ENCODE results near the gene PSMC5. TPM values are rescaled to one million over a fixed set of nuclear protein-coding genes. Genes with fewer than 3 reads are reported as not detected.
"Not testable (repeated sequence)": the region's sequence is repeated elsewhere in the genome, so short reads cannot be mapped to it uniquely, and the experiment has no call there.

The PSMC5 gene
- polyA plus RNA-seq, 2 donors = 137 to 156 TPM

DNA sequence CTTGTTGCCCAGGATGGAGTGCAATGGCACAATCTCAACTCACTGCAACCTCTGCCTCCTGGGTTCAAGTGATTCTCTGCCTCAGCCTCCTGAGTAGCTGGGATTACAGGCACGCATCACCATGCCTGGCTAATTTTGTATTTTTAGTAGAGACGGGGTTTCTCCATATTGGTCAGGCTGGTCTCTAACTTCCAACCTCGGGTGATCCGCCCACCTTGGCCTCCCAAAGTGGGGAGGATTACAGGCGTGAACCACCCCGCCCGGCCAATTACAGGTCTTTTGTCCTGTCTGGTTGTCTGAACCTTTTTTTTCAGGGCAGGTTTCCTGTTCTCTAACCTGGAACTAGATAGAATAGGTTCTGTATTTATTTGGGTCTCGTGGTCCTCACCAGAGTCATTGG is 29.2 kb downstream of the PSMC5 start:
- 85 to 91% methylated on average over 8 of the region's 8 CpGs for WGBS, 2 donors
- H3K9me3 ChIP-seq (ENCODE audit: control insufficient read depth in 2 of 2, insufficient read depth in 1 of 2, low read depth in 1 of 2, low read length in 1 of 2); H3K27me3 ChIP-seq (ENCODE audit: control insufficient read depth in 1 of 2, insufficient read depth in 2 of 2, low read length in 2 of 2); H3K27ac ChIP-seq (ENCODE audit: low read depth in 2 of 2, low read length in 1 of 2); H3K36me3 ChIP-seq (ENCODE audit: control insufficient read depth in 2 of 2, insufficient read depth in 2 of 2, low read length in 1 of 2); H3K4me3 ChIP-seq (ENCODE audit: low read depth in 1 of 2, low read length in 2 of 2); H3K4me1 ChIP-seq (ENCODE audit: control insufficient read depth in 2 of 2, insufficient read depth in 2 of 2, low read length in 1 of 2): not testable (repeated sequence)

DNA sequence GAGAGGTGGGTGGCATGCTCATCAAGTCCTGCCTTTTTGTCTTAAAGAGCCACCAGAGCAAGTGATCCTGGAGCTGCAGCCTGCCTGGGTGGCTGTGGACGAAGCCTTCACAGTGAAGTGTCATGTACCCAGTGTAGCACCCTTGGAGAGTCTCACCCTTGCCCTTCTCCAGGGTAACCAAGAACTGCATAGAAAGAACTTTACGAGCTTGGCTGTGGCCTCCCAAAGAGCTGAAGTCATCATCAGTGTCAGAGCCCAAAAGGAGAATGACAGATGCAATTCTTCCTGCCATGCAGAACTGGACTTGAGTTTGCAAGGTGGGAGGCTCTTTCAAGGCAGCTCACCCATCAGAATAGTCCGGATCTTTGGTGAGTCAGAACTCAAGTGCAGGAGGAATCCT is 32.0 kb downstream of the PSMC5 start:
- Histone ChIP-seq H3K9me3 (ENCODE audit: control insufficient read depth in 2 of 2, insufficient read depth in 1 of 2, low read depth in 1 of 2, low read length in 1 of 2) (no peaks in the 10 kb centered on the region), H3K27ac (ENCODE audit: low read depth in 2 of 2, low read length in 1 of 2) (no peak overlapping the region), H3K27me3 (ENCODE audit: control insufficient read depth in 1 of 2, insufficient read depth in 2 of 2, low read length in 2 of 2) (peaks cover 0 to 2% of the 10 kb centered on the region in 2 donors), H3K4me3 (ENCODE audit: low read depth in 1 of 2, low read length in 2 of 2) (no peak overlapping the region), H3K36me3 (ENCODE audit: control insufficient read depth in 2 of 2, insufficient read depth in 2 of 2, low read length in 1 of 2) (no peaks in the 10 kb centered on the region), H3K4me1 (ENCODE audit: control insufficient read depth in 2 of 2, insufficient read depth in 2 of 2, low read length in 1 of 2) (no peaks in the 10 kb centered on the region)
- 81 to 84% methylated on average over 3 of the region's 3 CpGs for WGBS, 2 donors

DNA sequence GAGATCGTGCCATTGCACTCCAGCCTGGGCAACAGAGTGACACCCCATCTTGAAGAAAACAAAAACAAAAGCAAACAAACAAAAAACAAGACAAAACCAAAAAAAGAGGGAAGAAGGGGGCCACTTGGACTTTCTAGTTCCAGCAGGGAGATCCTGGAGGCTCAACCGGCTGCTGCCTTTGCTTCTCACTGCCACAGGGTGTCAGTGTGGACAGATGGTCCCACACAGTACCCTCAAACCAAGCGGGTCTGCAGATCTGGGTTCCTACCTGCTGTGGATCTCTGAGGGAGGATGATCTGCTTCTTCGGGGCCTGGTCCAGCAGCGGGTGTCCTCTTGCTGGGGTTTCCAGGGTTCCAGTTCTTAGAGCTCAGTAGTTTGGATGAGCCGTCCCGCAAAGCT is 39.4 kb downstream of the PSMC5 start:
- H3K4me1 ChIP-seq (ENCODE audit: control insufficient read depth in 2 of 2, insufficient read depth in 2 of 2, low read length in 1 of 2); H3K9me3 ChIP-seq (ENCODE audit: control insufficient read depth in 2 of 2, insufficient read depth in 1 of 2, low read depth in 1 of 2, low read length in 1 of 2); H3K4me3 ChIP-seq (ENCODE audit: low read depth in 1 of 2, low read length in 2 of 2); H3K27me3 ChIP-seq (ENCODE audit: control insufficient read depth in 1 of 2, insufficient read depth in 2 of 2, low read length in 2 of 2); H3K36me3 ChIP-seq (ENCODE audit: control insufficient read depth in 2 of 2, insufficient read depth in 2 of 2, low read length in 1 of 2); H3K27ac ChIP-seq (ENCODE audit: low read depth in 2 of 2, low read length in 1 of 2): not testable (repeated sequence)
- 78 to 82% methylated on average over 7 of the region's 7 CpGs for WGBS, 2 donors

DNA sequence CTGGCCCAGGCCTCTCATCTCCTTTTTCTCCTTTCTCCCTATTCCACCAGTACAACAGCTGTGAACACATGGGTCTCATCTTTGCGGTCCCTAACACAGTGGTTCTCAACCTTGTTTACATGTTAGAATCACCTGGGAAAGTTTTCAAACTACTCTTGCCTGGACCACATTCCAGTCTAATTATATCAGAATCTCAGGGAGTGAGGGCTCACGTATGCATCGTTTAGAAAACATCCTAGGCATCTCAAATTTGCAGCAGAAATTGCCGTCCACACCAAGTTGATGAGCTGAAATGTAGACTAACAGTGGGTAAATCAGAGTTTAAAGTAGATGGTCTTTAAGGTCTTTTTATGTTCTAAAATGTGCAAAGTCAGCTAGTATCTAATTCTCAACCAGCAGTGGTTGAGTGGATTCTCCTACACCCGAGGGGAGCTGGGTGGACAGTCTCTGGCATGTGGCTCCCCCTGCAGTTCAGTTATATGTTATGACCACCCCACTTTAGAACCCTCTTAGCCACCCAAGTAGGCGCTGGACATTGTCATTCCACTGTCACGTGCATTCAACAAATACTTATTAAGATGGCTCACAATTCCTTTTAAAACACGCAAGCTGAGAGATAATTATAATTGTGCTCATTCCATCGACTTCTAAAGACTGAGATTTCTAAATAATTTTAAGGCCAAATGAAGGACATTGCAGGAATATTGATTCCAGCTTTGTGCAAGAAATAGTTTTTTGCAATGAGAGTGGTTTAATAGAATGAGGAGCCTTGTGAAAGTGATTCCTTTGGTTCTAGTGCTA is 42.5 kb downstream of the PSMC5 start:
- not testable (repeated sequence) for H3K36me3 ChIP-seq (ENCODE audit: control insufficient read depth in 2 of 2, insufficient read depth in 2 of 2, low read length in 1 of 2); H3K27me3 ChIP-seq (ENCODE audit: control insufficient read depth in 1 of 2, insufficient read depth in 2 of 2, low read length in 2 of 2); H3K4me3 ChIP-seq (ENCODE audit: low read depth in 1 of 2, low read length in 2 of 2); H3K27ac ChIP-seq (ENCODE audit: low read depth in 2 of 2, low read length in 1 of 2); H3K4me1 ChIP-seq (ENCODE audit: control insufficient read depth in 2 of 2, insufficient read depth in 2 of 2, low read length in 1 of 2); H3K9me3 ChIP-seq (ENCODE audit: control insufficient read depth in 2 of 2, insufficient read depth in 1 of 2, low read depth in 1 of 2, low read length in 1 of 2)
- WGBS, 2 donors = 57 to 58% methylated on average over 9 of the region's 9 CpGs

DNA sequence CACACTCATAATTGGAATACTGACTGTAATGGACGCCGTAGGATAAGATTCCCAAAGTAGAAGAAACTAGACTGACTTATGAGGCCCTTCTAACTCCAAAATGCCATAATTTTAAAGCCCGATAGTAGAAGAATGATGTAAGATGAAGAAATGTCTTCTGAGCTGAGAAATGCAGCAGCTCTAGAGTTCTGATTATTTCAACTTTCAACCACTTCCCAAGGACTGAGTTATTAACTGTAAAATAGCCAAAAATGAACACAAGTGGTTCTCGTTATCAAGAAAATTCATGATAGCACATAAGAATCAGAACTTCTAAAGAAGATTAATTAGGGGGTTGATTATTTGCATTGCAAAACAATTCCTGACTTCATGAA is 43.0 kb downstream of the PSMC5 start:
- not testable (repeated sequence) for H3K4me3 ChIP-seq (ENCODE audit: low read depth in 1 of 2, low read length in 2 of 2); H3K36me3 ChIP-seq (ENCODE audit: control insufficient read depth in 2 of 2, insufficient read depth in 2 of 2, low read length in 1 of 2); H3K27ac ChIP-seq (ENCODE audit: low read depth in 2 of 2, low read length in 1 of 2); H3K27me3 ChIP-seq (ENCODE audit: control insufficient read depth in 1 of 2, insufficient read depth in 2 of 2, low read length in 2 of 2); H3K4me1 ChIP-seq (ENCODE audit: control insufficient read depth in 2 of 2, insufficient read depth in 2 of 2, low read length in 1 of 2); H3K9me3 ChIP-seq (ENCODE audit: control insufficient read depth in 2 of 2, insufficient read depth in 1 of 2, low read depth in 1 of 2, low read length in 1 of 2)
- WGBS, 2 donors = 91 to 93% methylated on average over 4 of the region's 4 CpGs

DNA sequence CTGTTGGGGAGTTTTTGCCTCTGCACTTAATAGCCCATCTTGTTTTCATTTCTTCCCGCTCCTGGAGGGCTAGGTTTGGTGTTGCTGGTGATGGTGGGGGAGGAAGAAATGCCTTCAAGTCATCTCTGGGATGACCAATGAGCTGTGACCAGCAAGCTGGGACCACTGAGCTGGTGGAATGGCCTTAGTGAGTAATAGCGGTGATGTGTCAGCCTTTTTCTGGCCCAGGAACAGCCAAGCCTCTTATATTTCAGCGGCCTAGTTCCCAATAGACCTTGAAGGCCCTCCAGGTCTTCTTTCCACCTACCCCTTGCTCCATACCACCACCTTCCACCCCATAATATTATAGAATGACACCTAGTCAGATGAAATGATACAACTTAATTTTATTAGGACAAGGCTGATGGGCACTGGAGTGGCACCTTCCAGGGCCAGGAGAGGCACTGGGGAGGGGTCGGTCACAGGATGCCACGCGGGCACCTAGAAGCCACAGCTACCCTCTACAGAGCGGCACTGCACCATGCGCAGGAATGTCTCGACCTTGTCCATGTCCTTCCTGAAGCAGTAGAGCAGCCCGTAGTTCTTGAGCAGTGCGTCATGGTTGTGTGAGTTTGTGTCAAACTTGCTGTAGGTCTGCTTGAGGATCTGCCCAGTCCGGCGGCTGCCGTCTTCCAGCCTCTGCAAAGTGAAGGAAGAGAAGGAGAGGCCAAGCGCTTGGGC is 44.6 kb downstream of the PSMC5 start:
- WGBS, 2 donors = 92 to 96% methylated on average over 12 to 13 of the region's 15 CpGs
- not testable (repeated sequence) for H3K4me3 ChIP-seq (ENCODE audit: low read depth in 1 of 2, low read length in 2 of 2); H3K4me1 ChIP-seq (ENCODE audit: control insufficient read depth in 2 of 2, insufficient read depth in 2 of 2, low read length in 1 of 2)

DNA sequence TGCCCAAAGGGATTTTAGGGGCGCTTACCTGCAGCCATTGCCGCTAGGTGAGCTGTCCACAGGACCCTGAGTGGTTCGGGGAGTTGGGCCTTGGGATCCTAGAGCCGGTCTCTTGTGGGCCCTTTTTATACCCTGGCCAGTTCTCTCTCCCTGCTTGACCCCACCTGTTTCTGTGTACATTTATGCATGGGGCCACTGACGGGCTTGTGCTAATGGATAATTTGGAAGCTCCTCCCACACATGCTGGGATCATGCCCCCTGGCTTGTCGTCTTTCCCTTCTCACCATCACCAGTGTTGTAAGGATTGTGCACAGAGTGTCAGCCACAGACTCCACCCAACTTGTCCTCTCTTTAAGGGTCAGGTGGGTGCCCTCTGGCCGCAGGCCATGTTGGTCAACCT is 46.3 kb downstream of the PSMC5 start, which contains the start of gene CSH2:
Gene CSH2, minus strand, starts transcription at position 101 of the 400 bp plus-strand sequence. Its CDS starts 63 bp downstream, at position 38.
- H3K4me1 ChIP-seq (ENCODE audit: control insufficient read depth in 2 of 2, insufficient read depth in 2 of 2, low read length in 1 of 2); H3K9me3 ChIP-seq (ENCODE audit: control insufficient read depth in 2 of 2, insufficient read depth in 1 of 2, low read depth in 1 of 2, low read length in 1 of 2); H3K36me3 ChIP-seq (ENCODE audit: control insufficient read depth in 2 of 2, insufficient read depth in 2 of 2, low read length in 1 of 2); H3K4me3 ChIP-seq (ENCODE audit: low read depth in 1 of 2, low read length in 2 of 2); H3K27ac ChIP-seq (ENCODE audit: low read depth in 2 of 2, low read length in 1 of 2); H3K27me3 ChIP-seq (ENCODE audit: control insufficient read depth in 1 of 2, insufficient read depth in 2 of 2, low read length in 2 of 2): not testable (repeated sequence)
- WGBS, 2 donors = 80 to 82% methylated on average over 6 to 7 of the region's 7 CpGs

More for the DNA sequence above, 44.6 kb downstream of the PSMC5 start:
- not testable (repeated sequence) for H3K9me3 ChIP-seq (ENCODE audit: control insufficient read depth in 2 of 2, insufficient read depth in 1 of 2, low read depth in 1 of 2, low read length in 1 of 2); H3K27ac ChIP-seq (ENCODE audit: low read depth in 2 of 2, low read length in 1 of 2); H3K36me3 ChIP-seq (ENCODE audit: control insufficient read depth in 2 of 2, insufficient read depth in 2 of 2, low read length in 1 of 2); H3K27me3 ChIP-seq (ENCODE audit: control insufficient read depth in 1 of 2, insufficient read depth in 2 of 2, low read length in 2 of 2)

DNA sequence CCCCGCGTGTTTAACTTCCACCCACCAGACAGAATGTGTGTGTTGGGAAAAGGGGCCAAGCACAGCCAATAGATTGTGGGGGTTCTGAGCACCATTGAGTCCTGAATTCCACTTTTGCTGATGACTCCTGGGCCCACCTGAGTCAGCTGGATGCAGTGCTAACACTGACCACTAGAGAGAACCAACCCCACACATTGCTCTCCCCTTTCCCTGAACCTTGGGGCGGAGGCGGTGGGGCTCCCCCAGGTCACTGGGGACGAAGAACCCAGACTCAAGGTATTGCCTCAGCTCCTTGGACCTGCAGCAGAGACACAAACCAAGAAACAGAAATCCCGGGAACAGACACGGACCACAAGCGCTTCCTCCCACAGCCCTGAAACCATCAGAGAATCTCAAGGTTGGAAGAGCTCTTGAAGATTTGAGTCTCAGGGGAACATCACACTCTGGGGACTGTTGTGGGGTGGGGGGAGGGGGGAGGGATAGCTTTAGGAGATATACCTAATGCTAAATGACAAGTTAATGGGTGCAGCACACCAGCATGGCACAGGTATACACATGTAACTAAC is 46.9 kb downstream of the PSMC5 start:
- H3K9me3 ChIP-seq (ENCODE audit: control insufficient read depth in 2 of 2, insufficient read depth in 1 of 2, low read depth in 1 of 2, low read length in 1 of 2); H3K36me3 ChIP-seq (ENCODE audit: control insufficient read depth in 2 of 2, insufficient read depth in 2 of 2, low read length in 1 of 2); H3K4me3 ChIP-seq (ENCODE audit: low read depth in 1 of 2, low read length in 2 of 2); H3K27me3 ChIP-seq (ENCODE audit: control insufficient read depth in 1 of 2, insufficient read depth in 2 of 2, low read length in 2 of 2); H3K4me1 ChIP-seq (ENCODE audit: control insufficient read depth in 2 of 2, insufficient read depth in 2 of 2, low read length in 1 of 2); H3K27ac ChIP-seq (ENCODE audit: low read depth in 2 of 2, low read length in 1 of 2): not testable (repeated sequence)
- WGBS, 2 donors = 69 to 77% methylated on average over 6 to 8 of the region's 8 CpGs

DNA sequence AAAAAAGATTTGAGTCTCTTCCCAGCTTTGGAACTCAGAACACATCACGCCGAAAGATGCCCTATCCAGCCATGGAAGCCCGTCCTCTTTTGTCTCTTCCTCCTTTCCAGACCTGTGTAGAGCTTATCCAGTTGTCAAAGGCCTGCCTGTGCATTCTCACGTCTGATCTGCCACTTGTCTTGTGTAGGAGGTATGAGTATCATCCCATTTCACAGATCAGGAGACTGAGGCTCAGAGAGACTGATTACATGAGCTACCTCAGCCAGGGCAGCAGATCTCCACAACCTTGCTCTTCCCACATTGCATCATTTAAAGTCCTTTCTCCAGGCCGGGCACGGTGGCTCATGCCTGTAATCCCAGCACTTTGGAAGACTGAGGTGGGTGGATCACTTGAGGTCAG is 47.5 kb downstream of the PSMC5 start:
- H3K27me3 ChIP-seq (ENCODE audit: control insufficient read depth in 1 of 2, insufficient read depth in 2 of 2, low read length in 2 of 2); H3K27ac ChIP-seq (ENCODE audit: low read depth in 2 of 2, low read length in 1 of 2); H3K36me3 ChIP-seq (ENCODE audit: control insufficient read depth in 2 of 2, insufficient read depth in 2 of 2, low read length in 1 of 2); H3K9me3 ChIP-seq (ENCODE audit: control insufficient read depth in 2 of 2, insufficient read depth in 1 of 2, low read depth in 1 of 2, low read length in 1 of 2); H3K4me3 ChIP-seq (ENCODE audit: low read depth in 1 of 2, low read length in 2 of 2); H3K4me1 ChIP-seq (ENCODE audit: control insufficient read depth in 2 of 2, insufficient read depth in 2 of 2, low read length in 1 of 2): not testable (repeated sequence)
- WGBS, 2 donors = 84 to 89% methylated on average over 6 of the region's 6 CpGs

DNA sequence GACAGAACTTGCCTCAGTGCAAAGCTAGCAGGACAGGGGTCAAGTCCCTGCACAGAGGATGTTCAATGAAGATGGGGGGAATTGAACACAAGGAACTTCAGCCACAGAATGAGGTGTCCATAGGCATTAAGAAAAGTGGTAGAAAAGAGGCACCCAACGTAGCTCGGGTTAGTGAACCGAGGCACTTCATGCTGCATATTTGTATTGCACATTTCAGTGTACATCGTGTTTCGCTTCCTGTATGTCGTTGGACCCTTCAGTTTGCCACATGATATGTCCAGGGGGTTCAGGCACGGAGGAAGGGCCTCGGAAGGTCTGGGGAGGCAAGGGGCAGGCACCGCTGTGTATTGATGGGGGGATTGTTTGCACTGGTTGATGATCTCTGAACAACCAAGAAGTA is 51.2 kb downstream of the PSMC5 start:
- H3K4me1 ChIP-seq (ENCODE audit: control insufficient read depth in 2 of 2, insufficient read depth in 2 of 2, low read length in 1 of 2); H3K36me3 ChIP-seq (ENCODE audit: control insufficient read depth in 2 of 2, insufficient read depth in 2 of 2, low read length in 1 of 2); H3K9me3 ChIP-seq (ENCODE audit: control insufficient read depth in 2 of 2, insufficient read depth in 1 of 2, low read depth in 1 of 2, low read length in 1 of 2); H3K27ac ChIP-seq (ENCODE audit: low read depth in 2 of 2, low read length in 1 of 2); H3K4me3 ChIP-seq (ENCODE audit: low read depth in 1 of 2, low read length in 2 of 2); H3K27me3 ChIP-seq (ENCODE audit: control insufficient read depth in 1 of 2, insufficient read depth in 2 of 2, low read length in 2 of 2): not testable (repeated sequence)
- 82 to 91% methylated on average over 9 of the region's 9 CpGs for WGBS, 2 donors

Measured in esophagus (tissue), 2 donors.